Keratinocyte (primary cell): ENCODE results near the gene RNF149.

Source experiments
- CTCF ChIP-seq, 3 experiments: IDR thresholded peaks in 1 of 3; conservative IDR thresholded peaks in 1 of 3; optimal IDR thresholded peaks in 1 of 3; 2 replicates in 2 of 3; 3 replicates in 1 of 3; pipeline versions ENCODE3 to v1.5.1; 2011; ENCODE audit warnings: low read length in 3 of 3, mild to moderate bottlenecking in 3 of 3, moderate library complexity in 2 of 3, control low read depth in 1 of 3, inconsistent platforms in 1 of 3; ENCODE audit not compliant: insufficient read depth in 2 of 3; ENCODE audit errors: extremely low read depth in 1 of 3
- EZH2 ChIP-seq: IDR thresholded peaks from one replicate; pipeline ENCODE4 v1.6.1; 2012; ENCODE audit warnings: inconsistent platforms, mild to moderate bottlenecking, low read length, moderate library complexity

DNA sequence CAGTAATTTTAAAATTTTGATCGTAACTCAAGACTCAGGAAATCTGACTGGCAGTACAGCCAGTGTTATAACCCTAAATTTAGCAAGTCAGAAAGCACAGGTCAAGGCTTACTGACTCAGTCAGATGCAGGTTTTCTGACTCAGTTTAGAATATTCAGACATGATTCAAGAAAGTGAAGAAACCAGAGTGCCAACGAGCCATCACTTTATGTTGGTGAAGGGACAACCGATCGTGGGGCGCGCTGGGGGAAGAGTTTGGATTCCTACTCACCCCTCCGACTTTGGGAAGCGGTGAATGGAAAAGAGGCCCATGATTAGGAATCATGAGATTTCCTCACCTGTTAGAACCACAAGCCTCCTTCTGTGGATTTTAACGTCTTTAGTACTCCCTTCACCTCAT lies 998 bp downstream of the RNF149 start:
- TF ChIP-seq CTCF (optimal IDR thresholded peaks at IDR 0.05 in 1 of 3, IDR thresholded peaks at IDR 0.05 in 1 of 3, conservative IDR thresholded peaks at IDR 0.05 in 1 of 3; ENCODE audit: extremely low read depth in 1 of 3, insufficient read depth in 2 of 3, low read length in 3 of 3) (no peak), EZH2 (no peak)
